Adrenal gland (tissue), 12 donors: ENCODE data around the gene PPP1CC. TPM values are rescaled to one million over a fixed set of nuclear protein-coding genes. Genes with fewer than 3 reads are reported as not detected.
A peak's percentile ranks its signal among the peaks of the same experiment; 100 is the strongest.
"Not testable (repeated sequence)": the region's sequence is repeated elsewhere in the genome, so short reads cannot be mapped to it uniquely, and the experiment has no call there.

Source experiments
- DNase-seq, 7 donors: peaks; one replicate each; pipeline ENCODE4 v3.0.0-alpha.2; 2019 to 2020
- H3K27ac ChIP-seq, 5 donors: fragments of 200-600 bp; sonication (generic) in 4 of 5; 1 replicate in 3 of 5; 2 replicates in 2 of 5; pipeline versions ENCODE4 v1.5.1 to v1.8.0; 2016 to 2020; ENCODE audit warnings: mild to moderate bottlenecking in 1 of 5
- H3K27me3 ChIP-seq: fragments of 200-600 bp; 2 replicates; pipeline ENCODE4 v1.8.0; 2021
- H3K36me3 ChIP-seq, 2 donors: fragments of 200-600 bp; replicated peaks in 1 of 2; 1 replicate in 1 of 2; 2 replicates in 1 of 2; pipeline versions ENCODE4 v1.5.1 to v1.8.0; 2018 to 2022
- H3K4me1 ChIP-seq, 2 donors: fragments of 200-600 bp; replicated peaks in 1 of 2; 1 replicate in 1 of 2; 2 replicates in 1 of 2; pipeline versions ENCODE4 v1.5.1 to v1.8.0; 2018 to 2021
- H3K4me3 ChIP-seq, 4 donors: fragments of 200-600 bp; sonication (generic) in 3 of 4; one replicate each; pipeline ENCODE4 v1.5.1; 2016 to 2018
- H3K9me3 ChIP-seq, 3 donors: fragments of 200-600 bp; sonication (generic) in 1 of 3; replicated peaks in 1 of 3; 1 replicate in 2 of 3; 2 replicates in 1 of 3; pipeline versions ENCODE4 v1.5.1 to v1.8.0; 2016 to 2021
- CTCF ChIP-seq, 6 experiments: fragments of 450-650 bp in 4 of 6; fragments of 200-600 bp in 2 of 6; sonication (generic) in 1 of 6; IDR thresholded peaks; 1 replicate in 5 of 6; 2 replicates in 1 of 6; pipeline versions ENCODE4 v1.5.1 to v1.8.0; 2016 to 2021; ENCODE audit warnings: antibody characterized with exemption in 6 of 6, mild to moderate bottlenecking in 2 of 6, moderate library complexity in 1 of 6
- POLR2A ChIP-seq, 2 donors: fragments of 450-650 bp; IDR thresholded peaks; one replicate each; pipeline ENCODE4 v1.6.1; 2017; ENCODE audit warnings: antibody characterized with exemption in 2 of 2, mild to moderate bottlenecking in 2 of 2, moderate library complexity in 1 of 2
- WGBS, 4 donors: extraction: QIAGEN DNeasy Blood & Tissue Kit in 2 of 4; methylation state at CpG; one replicate each; pipeline versions ENCODE4 v1.1.5 to v1.1.7; 2013 to 2017; 5-methylcytosine and 5-hydroxymethylcytosine counted together
- intact Hi-C, 2 donors: fragments of 100-400 bp; cut with DNase I; formaldehyde crosslinking; loops; one replicate each; pipeline versions ENCODE4 v1.14.1 to v1.15.0; 2022 to 2023
- polyA plus RNA-seq, 3 donors: library from polyadenylated mRNA; stranded (reverse); fragments of 200-250 nt in 2 of 3; fragments of 350-450 nt in 1 of 3; fragmentation: Illumina TruSeq in 1 of 3; extraction: RNeasy Lipid Tissue Mini Kit (QIAGEN cat#74804) in 1 of 3; gene quantifications; one replicate each; pipeline ENCODE4 v1.2.3, GENCODE V29; 2013 to 2014
- total RNA-seq, 9 donors: library from RNA; depleted of rRNA in 4 of 9; stranded (reverse); fragments of >200 nt in 4 of 9; fragments of 120-200 nt in 1 of 9; fragmentation: NEBNext Ultra II Directional in 1 of 9; extraction: Animal tissue kit (Norgen Biotek cat#: 25700) in 1 of 9; gene quantifications; one replicate each; pipeline versions ENCODE4 v1.1.0 to v1.2.4, GENCODE V29; 2013 to 2023
- donor health status: healthy with polysubstance abuse.
- donor health status: Bipolar disorder and iron deficiency.
- donor health status: DM: yes; HTN: yes; CAD: no.
- donor health status: DM: no; HTN: no; CAD: no.
- donor health status: DM: no; HTN: no; CAD: no.
- donor health status: DM: yes; HTN: yes; CAD: no.

The PPP1CC gene
- total and polyA plus RNA-seq, 12 donors = 53.7 to 182 (median 137) TPM

- H3K4me1 ChIP-seq = peaks cover 46 to 68% of the 10 kb centered on the region in 2 donors
- H3K4me3 ChIP-seq = no peak overlapping the region
- H3K27ac ChIP-seq = no peak overlapping the region
- no peaks in the 10 kb centered on the region for H3K9me3 ChIP-seq
- TF ChIP-seq CTCF (IDR thresholded peaks at IDR 0.05) (no peak), POLR2A (IDR thresholded peaks at IDR 0.05) (no peak)
- no peaks in the 10 kb centered on the region for H3K27me3 ChIP-seq
- WGBS, 4 donors = 84 to 91% (median 88%) methylated on average over 3 of the region's 3 CpGs
- no peaks in the 10 kb centered on the region for H3K36me3 ChIP-seq
- intact Hi-C loops = no loop called here
- peak in 1 of 7 donors; percentile 18 for DNase-seq
Measured at GRCh38 chr12:110737532-110737931, 5.2 kb downstream of the PPP1CC start.

GRCh38 chr12:110737016-110737415 lies 5.7 kb downstream of the PPP1CC start:
- H3K27me3 ChIP-seq, H3K4me3 ChIP-seq, H3K36me3 ChIP-seq, intact Hi-C loops, H3K27ac ChIP-seq, H3K9me3 ChIP-seq: not testable (repeated sequence)
- peak in 1 of 7 donors; percentile 35 for DNase-seq
- H3K4me1 ChIP-seq = peaks cover 46 to 73% of the 10 kb centered on the region in 2 donors
- WGBS, 4 donors = 70 to 72% (median 71%) methylated on average over 5 of the region's 5 CpGs

- H3K4me1 ChIP-seq = peaks cover 28 to 62% of the 10 kb centered on the region in 2 donors
- H3K27ac ChIP-seq = no peak overlapping the region
- DNase-seq = peak in 1 of 7 donors; percentile 38
- 79 to 100% (median 90%) methylated on average over 1 of the region's 1 CpG for WGBS, 4 donors
- H3K9me3 ChIP-seq = no peaks in the 10 kb centered on the region
- H3K36me3 ChIP-seq = peaks cover 0 to 26% of the 10 kb centered on the region in 2 donors
- no peak overlapping the region for H3K4me3 ChIP-seq
- intact Hi-C loops = no loop called here
- TF ChIP-seq POLR2A (IDR thresholded peaks at IDR 0.05) (no peak), CTCF (IDR thresholded peaks at IDR 0.05) (no peak)
- no peaks in the 10 kb centered on the region for H3K27me3 ChIP-seq
Measured at GRCh38 chr12:110733900-110734299, 8.8 kb downstream of the PPP1CC start.

GRCh38 chr12:110733089-110733715 lies 9.5 kb downstream of the PPP1CC start:
- peaks cover 21 to 61% of the 10 kb centered on the region in 2 donors for H3K4me1 ChIP-seq
- H3K4me3 ChIP-seq = no peak overlapping the region
- no peaks in the 10 kb centered on the region for H3K27me3 ChIP-seq
- H3K36me3 ChIP-seq = peaks cover 0 to 31% of the 10 kb centered on the region in 2 donors
- WGBS, 4 donors = 36 to 45% (median 41%) methylated on average over 5 of the region's 5 CpGs
- intact Hi-C loops = no loop called here
- H3K9me3 ChIP-seq = no peaks in the 10 kb centered on the region
- TF ChIP-seq CTCF (IDR thresholded peaks at IDR 0.05) (no peak), POLR2A (IDR thresholded peaks at IDR 0.05) (no peak)
- peak in 2 of 7 donors; percentile 30 to 40 for DNase-seq
- H3K27ac ChIP-seq = no peak overlapping the region

GRCh38 chr12:110732572-110732971 lies 10.1 kb downstream of the PPP1CC start:
- DNase-seq = no peak
- Histone ChIP-seq H3K27me3 (no peaks in the 10 kb centered on the region), H3K27ac (no peak overlapping the region), H3K4me1 (peaks cover 20 to 55% of the 10 kb centered on the region in 2 donors), H3K4me3 (no peak overlapping the region), H3K9me3 (no peaks in the 10 kb centered on the region), H3K36me3 (peaks cover 0 to 31% of the 10 kb centered on the region in 2 donors)
- TF ChIP-seq POLR2A (IDR thresholded peaks at IDR 0.05) (no peak), CTCF (IDR thresholded peaks at IDR 0.05) (no peak)
- 51 to 63% (median 55%) methylated on average over 3 of the region's 3 CpGs for WGBS, 4 donors
- intact Hi-C loops = no loop called here
